HuH-7 (cell line): ENCODE data around the gene DCP1B.

Source experiments
- DNase-seq: peaks from one replicate; pipeline ENCODE4 v3.0.0; 2011; ENCODE audit warnings: low spot score

The DCP1B gene

DNA sequence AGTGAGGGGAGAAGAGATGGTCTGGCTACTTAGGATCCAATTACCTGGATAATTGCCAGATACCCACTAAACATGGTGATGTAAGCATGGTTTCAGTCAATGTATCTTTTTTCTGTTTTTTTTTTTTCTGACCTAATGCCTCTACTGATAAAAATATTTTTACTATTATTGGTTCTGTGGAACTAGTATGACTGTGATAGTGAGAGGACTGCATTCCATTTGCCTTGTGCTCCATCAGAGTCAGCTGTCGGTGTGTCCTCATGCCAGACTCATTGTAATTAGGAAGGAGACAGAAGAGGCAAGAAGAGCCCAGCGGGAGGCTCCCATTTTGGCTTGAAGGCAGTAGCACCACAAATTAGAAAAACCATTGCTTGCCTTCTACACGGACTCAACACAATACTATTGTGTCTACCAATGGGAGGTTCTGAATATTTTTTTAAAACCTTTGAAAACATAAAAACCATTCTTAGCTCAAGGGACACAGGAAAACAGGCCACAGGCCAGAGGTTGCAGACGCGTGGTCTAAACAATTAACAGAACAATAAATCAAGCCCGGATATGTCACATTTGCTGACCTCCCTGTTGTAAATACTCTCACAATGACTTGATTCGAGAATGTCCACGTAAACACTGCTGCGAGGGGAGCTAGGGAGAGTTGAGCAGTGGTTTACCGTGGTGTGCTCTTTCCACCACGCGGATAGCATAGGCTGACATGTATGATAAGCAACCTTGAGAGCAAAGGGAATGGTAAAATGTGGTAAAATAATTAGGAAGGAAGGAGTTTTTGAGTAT is 13.5 kb upstream of the DCP1B start:
- DNase-seq = no peak

DNA sequence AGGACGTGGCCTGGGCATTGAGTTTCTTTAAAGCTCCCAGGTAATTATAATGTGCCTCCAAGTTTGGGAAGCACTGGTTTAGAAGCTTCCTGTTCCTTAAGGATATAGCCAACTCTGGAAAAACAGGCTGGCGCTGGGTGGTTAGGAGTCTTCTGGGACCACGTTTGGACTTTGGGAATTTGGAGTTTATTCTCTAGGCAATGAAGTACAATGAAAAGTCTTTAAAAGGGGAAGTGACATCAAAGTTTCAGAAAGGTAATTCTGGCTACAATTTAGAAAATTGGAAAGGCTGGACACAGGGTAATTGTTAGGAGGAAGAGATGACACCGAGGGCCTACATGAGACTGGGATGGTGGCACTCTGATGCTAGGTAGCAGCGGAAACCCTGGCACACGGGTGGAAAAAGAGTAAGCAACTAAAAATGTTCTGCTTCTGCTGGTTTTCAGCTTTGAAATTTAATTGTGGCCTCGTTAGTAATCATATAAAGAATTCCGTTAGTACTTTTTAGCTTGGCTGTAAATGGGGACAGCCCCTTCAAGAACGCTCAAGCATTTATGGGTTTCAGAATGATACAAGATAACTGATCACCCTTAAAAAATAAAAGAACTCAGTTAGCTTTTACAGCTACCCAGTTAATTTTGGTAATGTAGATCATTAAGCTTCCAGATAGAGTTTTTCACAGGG is 12.7 kb upstream of the DCP1B start:
- DNase-seq = no peak

DNA sequence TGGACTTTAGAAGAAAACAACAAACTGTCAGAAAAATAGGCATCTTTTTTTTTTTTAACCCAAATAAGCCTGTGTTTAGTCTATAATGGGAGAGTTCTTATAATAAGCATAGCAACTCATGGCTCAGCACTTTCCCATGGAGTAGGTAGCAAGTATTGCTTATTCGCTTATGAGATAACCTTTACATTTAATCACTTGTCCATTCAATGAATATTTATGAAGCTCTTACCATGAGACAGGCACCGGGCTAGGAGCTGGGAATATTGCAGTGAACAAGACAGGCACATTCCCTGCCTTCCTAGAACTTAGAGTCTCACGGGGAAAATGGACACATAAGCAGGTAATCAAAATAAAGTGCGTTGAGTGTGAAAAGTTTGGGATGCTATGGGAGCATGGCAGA is 10.0 kb upstream of the DCP1B start:
- DNase-seq = no peak

DNA sequence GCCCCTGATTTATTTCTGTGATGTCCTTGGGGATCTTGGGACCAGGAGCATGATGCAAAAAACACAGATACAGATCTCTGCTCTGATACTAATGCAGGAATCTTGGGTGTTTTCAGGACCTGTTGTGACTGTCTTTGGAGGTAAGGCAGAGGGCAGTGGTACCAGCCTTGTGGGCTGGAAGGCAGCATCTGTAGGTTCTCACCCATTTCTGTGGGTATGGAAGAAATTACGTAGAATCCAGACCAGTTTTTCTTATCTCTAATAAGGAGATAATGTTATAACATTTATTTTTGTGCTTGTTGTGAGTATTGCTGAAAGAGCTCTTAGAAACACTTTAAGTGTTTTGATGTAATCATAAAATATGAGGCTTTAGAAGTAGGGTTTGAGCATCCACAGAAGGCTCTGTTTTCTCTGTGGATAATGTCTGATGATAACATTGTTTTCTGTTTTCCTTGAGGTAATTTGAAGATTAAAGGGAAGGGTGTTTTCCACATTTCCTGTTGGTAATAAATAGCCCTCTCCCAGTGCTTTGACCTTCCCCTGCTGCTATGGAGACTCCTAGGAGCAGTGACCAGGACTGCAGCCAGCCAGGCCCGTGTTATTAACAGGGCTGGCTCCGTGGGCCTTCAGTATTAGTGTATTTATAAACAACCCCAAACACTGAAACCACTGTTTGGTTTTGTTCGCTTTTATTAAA is 9.4 kb upstream of the DCP1B start:
- DNase-seq = no peak

DNA sequence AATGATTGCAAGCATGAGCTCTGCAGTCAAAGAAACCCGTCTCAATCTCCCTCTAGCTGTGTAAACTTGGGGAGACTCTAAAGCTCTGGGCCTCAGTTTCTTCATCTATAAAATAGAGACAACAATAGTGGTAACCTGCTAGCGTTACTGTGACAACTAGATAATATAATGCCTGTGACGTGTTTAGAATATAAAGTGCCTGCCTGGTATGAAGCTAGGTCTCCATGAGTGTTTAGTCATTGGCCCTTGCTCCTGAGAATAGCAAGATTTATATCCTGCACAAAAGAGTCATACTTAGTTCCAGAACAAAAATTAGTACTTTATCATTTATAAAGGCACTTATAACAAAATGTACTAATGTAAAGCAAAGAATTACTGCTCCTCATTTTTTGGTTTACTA is 8.8 kb upstream of the DCP1B start:
- DNase-seq = no peak

DNA sequence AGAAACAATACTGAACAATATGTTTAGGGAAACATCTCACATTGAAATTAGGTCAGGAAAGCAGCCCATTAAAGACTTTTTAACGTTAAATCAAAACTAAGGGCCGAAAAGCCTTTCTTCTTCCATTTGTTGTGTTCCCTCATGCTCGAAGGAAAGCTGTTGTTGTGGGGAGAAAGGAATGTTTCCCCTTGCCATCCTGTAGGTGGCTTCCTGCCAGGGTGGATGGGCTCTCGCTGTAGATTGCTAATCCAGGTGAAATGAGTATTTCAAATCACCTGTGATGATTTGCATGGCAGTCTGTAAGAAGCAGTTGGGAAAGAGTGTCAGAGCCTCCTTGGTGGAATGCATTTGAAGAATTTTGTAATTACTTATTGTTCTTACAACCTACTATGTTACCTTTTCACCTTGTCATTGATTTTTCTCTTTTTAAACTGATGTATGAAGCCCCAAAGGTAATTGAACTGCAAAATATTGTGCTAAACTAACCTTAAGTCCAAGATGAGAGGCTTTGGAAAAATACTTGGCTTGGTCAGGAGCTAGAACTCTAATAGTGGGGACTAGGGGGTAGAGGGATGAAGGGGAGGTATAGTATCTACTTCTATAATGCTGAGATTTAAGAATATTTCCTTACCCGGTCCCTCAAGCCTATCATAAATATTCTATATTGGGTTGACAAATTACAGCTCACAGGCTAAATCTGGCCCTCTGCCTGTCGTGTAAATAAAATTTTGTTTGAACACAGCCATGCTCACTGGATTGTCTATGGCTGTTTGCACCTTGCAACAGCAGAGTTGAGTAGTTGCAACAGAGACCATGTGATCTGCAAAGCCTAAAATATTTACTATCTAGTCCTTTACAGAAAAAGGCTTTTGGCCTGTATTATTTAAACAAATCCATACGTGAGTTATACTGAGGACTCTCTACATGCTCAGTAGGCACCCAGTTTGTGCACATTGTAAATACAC is 7.7 kb upstream of the DCP1B start:
- DNase-seq = no peak

DNA sequence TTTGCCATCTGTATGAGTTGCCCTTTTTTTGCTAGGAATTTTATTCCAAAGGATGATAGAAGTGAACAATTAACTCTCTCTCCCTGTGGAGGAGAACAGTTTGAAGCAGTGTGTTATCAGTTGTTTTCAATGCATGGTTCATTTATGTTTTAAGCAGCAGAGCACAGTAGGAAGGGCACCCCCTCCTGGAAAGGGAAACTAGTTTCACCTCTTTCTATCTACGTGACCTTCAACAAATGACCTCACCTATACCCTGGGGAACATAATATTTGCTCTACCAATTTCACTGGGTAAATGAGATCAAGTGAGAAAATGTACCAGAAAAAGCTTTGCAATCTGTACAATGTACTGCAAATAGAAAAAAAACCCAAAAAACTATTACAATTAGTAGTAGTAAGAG is 5.4 kb upstream of the DCP1B start:
- peak; percentile 31 for DNase-seq

DNA sequence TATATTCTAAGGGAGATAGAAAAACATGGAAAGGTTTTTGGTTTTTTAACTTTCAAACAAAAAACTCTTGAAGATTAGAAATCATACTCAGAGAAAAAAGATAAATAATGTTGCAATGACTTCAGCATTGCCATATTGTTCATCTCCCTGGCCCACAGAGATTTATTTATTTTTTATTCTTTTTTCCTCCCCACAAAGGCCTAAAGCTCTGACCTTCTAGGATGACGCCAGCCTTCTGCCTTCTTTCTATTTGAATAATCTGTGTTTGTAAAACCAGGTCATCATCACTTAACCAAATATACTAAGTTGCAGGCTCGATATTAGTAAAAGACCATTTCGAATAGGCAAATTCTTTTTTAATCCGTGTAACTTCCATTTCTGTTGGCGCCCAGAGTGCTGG is 4.4 kb upstream of the DCP1B start:
- DNase-seq = no peak

DNA sequence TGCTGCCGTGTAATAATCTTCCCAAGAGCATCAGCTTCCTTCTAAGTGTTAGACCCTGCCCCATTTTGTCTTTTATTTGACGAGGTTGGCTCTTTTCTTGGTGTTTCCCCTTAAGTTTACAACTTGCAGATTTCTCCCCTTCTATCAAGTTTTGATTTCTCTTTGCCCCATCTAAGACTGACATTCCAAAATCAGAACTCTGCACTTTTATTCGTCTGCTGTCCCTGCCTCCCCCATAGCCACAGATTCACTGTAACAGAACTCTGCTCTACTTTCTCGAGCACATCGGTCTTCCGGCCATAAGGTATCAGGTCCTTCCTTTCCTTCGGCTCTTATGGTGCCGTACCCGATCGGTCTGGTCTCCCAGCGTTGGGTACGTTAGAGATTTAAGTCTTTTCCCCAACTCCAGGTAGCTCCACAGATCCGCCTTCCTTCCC is 563 bp downstream of the DCP1B start:
- no peak for DNase-seq

DNA sequence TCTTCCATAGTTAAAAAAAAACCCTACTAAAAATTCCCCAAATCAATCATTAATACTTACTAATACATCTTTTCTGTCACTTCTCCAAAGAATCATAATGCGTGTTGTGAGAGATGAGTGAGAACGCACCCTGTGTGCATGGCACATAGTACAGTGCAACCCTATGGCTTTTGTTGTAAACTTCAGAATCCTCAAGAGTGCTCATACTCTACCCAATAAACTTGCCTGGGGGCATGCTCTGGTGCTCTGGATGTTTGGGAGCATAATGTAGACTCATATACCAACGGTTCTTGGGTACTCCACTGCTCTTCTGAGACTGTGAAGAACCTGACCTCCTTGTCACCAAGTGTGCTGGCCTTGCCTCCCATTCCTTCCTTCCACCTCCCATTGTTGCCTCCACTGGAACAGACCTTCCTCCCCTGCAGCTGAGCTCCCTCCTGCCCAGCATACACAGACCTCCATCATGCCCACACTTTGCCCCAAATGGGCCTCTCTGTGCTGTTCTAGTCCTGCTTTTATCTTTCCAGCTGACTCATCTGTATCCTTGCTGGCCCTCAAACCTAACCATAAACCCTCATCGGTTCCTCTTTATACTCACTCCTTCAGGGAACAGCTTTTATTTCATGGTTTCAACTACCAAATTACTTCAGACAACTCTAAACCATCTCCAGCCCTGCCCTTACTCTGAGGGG is 8.9 kb downstream of the DCP1B start:
- no peak for DNase-seq

DNA sequence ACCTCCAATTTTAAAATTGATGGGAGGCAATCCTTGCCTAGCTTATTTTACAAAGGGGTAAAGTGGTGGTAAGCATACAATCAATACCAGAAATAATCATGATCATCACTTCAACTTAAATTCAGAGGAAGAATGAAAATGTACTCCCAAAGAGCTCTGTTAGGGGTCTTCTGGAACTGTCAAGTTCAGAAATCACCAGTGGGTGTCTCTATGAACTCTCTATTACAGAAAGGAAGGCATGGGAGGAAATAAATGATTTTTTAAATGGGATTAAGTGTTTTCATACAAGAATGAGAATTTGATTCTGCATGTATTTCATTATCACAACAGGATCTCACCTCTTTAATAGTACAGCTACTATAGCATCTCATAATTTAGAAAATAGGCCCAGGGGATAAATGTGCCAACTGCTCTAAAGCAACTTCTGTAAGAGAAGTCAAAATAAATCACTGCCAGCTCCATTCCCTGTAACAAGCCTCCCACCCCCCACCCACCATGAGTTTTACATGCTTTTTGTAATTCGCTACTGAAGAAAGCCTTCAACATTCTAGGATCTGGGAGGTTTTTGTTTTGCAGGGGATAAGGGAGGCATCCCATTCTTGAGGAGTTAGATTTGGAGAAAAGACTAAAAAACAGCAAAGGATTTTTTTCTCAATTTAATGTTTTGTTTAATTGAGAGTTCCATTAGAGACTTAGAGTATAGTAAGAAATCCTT is 9.7 kb downstream of the DCP1B start:
- no peak for DNase-seq

DNA sequence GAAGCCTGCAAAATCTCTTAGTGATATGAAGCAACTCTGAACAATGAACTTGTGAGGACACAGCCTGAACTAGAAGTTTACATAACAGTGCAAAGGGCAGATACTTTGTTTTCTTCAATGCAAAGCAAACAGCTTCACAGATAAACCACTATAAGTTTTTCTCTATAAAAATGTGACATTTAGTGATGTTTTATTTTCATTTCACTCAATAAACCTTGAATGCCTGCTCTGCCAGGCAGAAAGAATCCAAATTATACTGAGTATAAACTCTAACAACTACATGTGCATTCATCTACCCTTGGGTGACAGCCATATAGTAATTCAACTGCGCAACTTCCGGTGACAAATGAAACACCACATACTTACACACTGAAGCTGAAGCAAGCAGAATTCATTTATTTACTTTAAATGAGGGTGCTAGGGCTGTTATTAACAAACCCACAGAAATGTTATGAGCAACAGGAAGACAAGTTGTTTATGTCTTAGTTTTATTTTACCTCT is 10.3 kb downstream of the DCP1B start:
- DNase-seq = peak; percentile 28

DNA sequence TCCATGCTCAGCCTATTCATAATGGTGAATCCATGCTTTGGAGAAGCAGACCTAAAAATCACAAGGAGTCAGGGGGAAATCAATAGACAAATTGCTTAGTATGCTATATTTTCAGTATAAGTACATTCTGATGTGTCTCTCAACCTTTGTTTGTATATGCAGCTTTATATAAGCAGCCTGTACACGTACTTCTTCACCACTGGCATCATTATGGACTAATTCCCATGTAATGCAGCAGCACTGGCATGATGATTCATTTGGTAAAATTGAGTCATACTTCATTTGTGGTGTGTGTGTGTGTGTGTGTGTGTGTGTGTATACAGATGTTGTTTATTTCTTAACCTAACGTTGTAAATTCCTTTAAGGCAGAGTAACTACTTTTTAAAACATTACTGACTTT is 10.9 kb downstream of the DCP1B start:
- DNase-seq = no peak

DNA sequence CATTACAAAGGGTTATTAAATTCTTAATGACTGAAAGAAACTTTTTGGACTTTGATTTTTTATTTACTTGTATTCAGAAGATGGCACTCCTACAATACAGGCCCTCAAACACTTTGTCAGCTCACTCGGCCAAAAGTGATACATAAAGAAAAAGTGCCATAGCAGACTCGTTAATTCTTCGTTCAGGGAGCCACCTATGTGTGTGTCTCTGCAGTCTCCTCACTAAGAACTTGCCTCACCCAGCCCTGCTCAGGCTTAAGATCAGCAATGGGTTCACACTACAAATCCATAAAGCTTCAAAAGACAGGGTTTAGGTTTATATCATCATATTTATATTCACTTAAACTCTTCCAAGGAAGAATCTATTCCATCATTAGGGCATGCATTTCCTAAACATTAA is 11.5 kb downstream of the DCP1B start:
- no peak for DNase-seq

DNA sequence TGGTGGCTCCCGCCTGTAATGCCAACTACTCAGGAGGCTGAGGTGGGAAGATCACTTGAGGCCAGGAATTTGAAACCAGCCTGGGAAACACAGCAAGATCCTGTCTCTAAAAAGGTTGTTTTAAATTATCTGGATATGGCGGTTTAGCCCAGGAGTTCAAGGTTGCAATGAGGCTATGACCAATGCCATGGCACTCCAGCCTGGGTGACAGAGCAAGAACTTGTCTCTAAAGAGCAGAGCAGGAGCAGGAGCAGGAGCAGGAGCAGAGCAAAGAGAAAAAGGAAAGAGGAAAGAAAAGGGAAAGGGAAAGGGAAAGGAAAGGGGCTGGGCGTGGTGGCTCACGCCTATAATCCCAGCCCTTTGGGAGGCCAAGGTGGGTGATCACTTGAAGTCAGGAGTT is 15.1 kb downstream of the DCP1B start:
- DNase-seq = no peak

DNA sequence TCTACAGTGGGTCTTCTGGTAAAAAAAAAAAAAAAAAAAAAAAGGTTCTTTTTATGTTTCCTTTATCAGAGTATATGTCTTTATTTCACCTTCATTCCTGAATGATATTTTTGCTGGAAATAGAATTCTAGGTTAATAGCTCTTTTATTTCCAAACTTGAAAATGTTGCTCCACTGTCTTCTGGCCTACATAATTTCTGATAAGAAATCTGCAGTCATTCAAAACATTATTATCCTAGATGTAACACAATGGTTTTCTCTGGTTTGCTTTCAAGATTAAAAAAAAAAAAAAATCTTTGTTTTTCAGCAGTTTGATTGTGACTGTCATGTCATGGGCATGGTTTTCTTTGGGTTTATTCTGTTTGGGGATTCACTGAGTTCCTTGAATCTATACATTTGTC is 19.5 kb downstream of the DCP1B start:
- no peak for DNase-seq

DNA sequence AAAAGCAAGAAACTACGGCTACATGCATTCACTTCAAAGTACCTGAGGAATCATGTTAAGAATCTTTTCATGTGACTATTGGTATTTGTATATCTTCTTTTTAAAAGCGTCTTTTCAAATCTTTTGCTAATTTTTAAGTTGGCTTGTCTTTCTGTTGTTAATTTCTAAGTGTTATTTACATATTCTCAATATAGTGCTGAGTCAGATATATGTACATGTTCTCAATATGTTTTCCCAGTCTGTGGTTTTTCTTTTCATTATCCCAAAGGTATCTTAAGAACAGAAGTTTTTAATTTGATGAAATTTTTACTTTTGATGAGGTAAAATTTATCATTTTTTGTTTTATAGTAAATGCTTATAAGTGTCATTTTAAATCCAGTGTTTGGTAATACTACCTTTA is 24.0 kb downstream of the DCP1B start:
- no peak for DNase-seq

DNA sequence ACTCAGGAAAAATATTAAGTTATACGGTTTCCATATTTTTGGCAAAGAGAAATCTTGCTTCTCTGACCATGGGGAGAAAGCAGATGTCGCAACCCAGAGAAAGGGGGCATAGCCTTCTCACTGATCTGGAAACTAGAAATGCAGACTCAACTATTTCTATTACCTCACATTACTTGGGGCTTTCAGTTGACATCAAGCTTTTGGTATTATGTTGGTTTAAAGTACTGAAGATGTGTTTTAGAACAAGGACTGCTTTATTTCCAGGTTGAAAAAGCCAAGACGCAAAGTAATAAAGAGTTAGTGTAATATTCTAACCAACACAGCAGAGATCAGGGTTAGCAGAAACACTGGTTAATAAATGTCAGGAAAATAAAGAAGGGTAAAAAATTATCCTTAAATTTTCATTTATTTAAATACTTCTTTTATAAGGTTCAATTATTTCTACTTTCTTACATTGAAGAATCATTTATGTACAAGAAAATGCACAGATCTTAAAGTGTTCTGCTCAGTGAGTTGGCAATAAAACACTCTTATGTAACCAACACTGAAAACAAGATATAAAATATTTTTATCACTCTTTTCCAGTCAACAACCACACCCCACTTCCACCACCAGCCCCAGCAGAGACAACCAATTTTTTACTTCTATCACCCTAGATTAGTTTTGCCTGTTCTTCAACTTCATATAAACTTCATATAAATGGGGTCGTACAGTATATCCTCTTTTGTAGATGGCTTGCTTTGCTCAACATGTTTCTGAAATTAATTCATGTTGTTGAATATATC is 26.0 kb downstream of the DCP1B start:
- no peak for DNase-seq

DNA sequence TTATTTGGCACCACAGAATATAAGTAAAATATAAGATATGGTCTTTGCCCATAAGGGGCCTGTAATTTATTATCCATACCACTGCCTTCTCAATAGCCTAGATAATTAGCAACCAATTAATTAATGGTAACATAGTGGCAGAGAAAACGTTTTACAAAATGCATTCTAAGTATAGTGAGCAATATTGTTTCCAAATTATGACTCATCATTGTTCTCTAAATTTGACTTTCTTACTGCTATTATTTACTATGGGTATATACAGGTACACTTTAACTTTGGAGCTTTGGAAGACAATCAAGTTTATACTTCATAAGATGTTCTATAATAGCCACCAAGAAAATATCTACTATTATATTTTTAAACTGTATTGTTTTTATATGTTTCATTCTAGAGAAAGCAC is 26.7 kb downstream of the DCP1B start:
- DNase-seq = no peak

DNA sequence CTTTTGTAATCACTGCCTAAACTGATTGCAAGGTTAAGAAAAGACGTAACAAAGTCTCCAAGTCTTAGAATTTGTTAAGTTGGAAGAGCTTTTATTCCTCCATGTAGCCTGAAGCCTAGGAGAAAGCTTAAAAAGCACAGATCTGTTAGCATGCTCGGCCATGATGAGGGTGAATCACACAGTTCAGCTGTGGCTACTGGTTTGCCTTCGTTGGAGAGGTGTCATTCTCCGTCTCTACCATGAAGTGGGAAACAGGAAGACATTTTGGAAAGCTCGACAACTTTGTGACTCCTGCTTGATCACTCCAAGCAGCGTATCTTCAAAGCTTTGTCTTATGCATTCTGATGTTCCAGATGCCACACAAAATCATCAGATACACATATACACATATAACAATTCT is 27.1 kb downstream of the DCP1B start:
- no peak for DNase-seq
